ENCODE results near the gene CSHL1. TPM values are rescaled to one million over a fixed set of nuclear protein-coding genes. Genes with fewer than 3 reads are reported as not detected.
A peak's percentile ranks its signal among the peaks of the same experiment; 100 is the strongest.
"Not testable (repeated sequence)": the region's sequence is repeated elsewhere in the genome, so short reads cannot be mapped to it uniquely, and the experiment has no call there.

The CSHL1 gene
- polyA plus RNA-seq, 3 donors, result not detected

DNA sequence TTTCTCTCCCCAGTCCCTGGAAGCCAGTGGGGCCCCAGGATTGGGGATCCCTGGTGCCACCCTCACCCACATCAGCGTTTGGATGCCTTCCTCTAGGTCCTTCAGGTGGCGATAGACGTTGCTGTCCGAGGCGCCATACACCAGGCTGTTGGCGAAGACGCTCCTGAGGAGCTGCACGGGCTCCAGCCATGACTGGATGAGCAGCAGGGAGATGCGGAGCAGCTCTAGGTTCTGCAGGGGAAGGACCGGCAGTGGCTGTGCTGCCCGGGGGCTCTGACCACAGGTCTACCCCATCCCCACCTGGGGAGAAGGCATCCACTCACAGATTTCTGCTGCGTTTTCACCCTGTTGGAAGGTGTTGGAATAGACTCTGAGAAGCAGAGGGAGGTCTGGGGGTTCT lies 30.4 kb downstream of the CSHL1 start:
- H3K4me1 Mint-ChIP-seq, result no peaks in the 10 kb centered on the region
- H3K27ac Mint-ChIP-seq, result no peak overlapping the region
- TF ChIP-seq, protein P1, sequence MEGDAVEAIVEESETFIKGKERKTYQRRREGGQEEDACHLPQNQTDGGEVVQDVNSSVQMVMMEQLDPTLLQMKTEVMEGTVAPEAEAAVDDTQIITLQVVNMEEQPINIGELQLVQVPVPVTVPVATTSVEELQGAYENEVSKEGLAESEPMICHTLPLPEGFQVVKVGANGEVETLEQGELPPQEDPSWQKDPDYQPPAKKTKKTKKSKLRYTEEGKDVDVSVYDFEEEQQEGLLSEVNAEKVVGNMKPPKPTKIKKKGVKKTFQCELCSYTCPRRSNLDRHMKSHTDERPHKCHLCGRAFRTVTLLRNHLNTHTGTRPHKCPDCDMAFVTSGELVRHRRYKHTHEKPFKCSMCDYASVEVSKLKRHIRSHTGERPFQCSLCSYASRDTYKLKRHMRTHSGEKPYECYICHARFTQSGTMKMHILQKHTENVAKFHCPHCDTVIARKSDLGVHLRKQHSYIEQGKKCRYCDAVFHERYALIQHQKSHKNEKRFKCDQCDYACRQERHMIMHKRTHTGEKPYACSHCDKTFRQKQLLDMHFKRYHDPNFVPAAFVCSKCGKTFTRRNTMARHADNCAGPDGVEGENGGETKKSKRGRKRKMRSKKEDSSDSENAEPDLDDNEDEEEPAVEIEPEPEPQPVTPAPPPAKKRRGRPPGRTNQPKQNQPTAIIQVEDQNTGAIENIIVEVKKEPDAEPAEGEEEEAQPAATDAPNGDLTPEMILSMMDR (IDR thresholded peaks at IDR 0.05), result no peak
- no peaks in the 10 kb centered on the region for H3K9me3 ChIP-seq (replicated peaks in 1 of 2; ENCODE audit: control insufficient read depth in 1 of 2, insufficient read depth in 1 of 2, low read length in 2 of 2)
- no peaks in the 10 kb centered on the region for H3K79me2 ChIP-seq (ENCODE audit: insufficient read depth, low read length)
- DNase-seq, result no peak
- no peak overlapping the region for H3K4me2 ChIP-seq (replicated peaks; ENCODE audit: extremely low read depth, low read length, poor library complexity, severe bottlenecking)
- H3K27ac ChIP-seq (ENCODE audit: low read depth in 1 of 2, low read length in 2 of 2), result no peak overlapping the region
- no peaks in the 10 kb centered on the region for H3K4me1 ChIP-seq (ENCODE audit: control insufficient read depth in 1 of 2, insufficient read depth in 2 of 2, low read length in 2 of 2)
- peaks cover 5 to 17% (median 14%) of the 10 kb centered on the region in 3 donors for H3K27me3 Mint-ChIP-seq (ENCODE audit: low read depth in 3 of 3)
- H3K4me3 ChIP-seq (replicated peaks in 1 of 3; ENCODE audit: low read depth in 2 of 3, low read length in 3 of 3), result no peak overlapping the region
- H2AFZ ChIP-seq (ENCODE audit: insufficient read depth, low read depth, low read length, poor library complexity, severe bottlenecking), result no peak overlapping the region
- WGBS (ENCODE audit: insufficient coverage), result 90% methylated on average over 8 of the region's 12 CpGs
- H4K20me1 ChIP-seq (ENCODE audit: insufficient read depth, low read length), result no peaks in the 10 kb centered on the region
- H3K9me3 Mint-ChIP-seq, result no peaks in the 10 kb centered on the region
- H3K4me3 Mint-ChIP-seq, result no peak overlapping the region
- H3K27me3 ChIP-seq (ENCODE audit: control insufficient read depth in 2 of 2, insufficient read depth in 2 of 2, low read length in 2 of 2), result no peaks in the 10 kb centered on the region
- H3K36me3 ChIP-seq (replicated peaks in 1 of 2; ENCODE audit: control insufficient read depth in 1 of 2, insufficient read depth in 2 of 2, low read length in 2 of 2), result no peaks in the 10 kb centered on the region
- intact Hi-C loops (cut with micrococcal nuclease), result no loop called here
- H3K9ac ChIP-seq (ENCODE audit: insufficient read depth, low read length, poor library complexity, severe bottlenecking), result no peak overlapping the region
- H3K36me3 Mint-ChIP-seq, result no peaks in the 10 kb centered on the region

DNA sequence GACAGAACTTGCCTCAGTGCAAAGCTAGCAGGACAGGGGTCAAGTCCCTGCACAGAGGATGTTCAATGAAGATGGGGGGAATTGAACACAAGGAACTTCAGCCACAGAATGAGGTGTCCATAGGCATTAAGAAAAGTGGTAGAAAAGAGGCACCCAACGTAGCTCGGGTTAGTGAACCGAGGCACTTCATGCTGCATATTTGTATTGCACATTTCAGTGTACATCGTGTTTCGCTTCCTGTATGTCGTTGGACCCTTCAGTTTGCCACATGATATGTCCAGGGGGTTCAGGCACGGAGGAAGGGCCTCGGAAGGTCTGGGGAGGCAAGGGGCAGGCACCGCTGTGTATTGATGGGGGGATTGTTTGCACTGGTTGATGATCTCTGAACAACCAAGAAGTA lies 32.6 kb downstream of the CSHL1 start:
- H3K4me1 Mint-ChIP-seq; H3K27ac ChIP-seq (ENCODE audit: low read depth in 1 of 2, low read length in 2 of 2); DNase-seq; H3K36me3 Mint-ChIP-seq; H3K9ac ChIP-seq (ENCODE audit: insufficient read depth, low read length, poor library complexity, severe bottlenecking); H3K4me3 Mint-ChIP-seq; H3K4me3 ChIP-seq (replicated peaks in 1 of 3; ENCODE audit: low read depth in 2 of 3, low read length in 3 of 3); H3K79me2 ChIP-seq (ENCODE audit: insufficient read depth, low read length); intact Hi-C loops (cut with micrococcal nuclease); H4K20me1 ChIP-seq (ENCODE audit: insufficient read depth, low read length); H3K27me3 ChIP-seq (ENCODE audit: control insufficient read depth in 2 of 2, insufficient read depth in 2 of 2, low read length in 2 of 2); H3K4me1 ChIP-seq (ENCODE audit: control insufficient read depth in 1 of 2, insufficient read depth in 2 of 2, low read length in 2 of 2); H3K36me3 ChIP-seq (replicated peaks in 1 of 2; ENCODE audit: control insufficient read depth in 1 of 2, insufficient read depth in 2 of 2, low read length in 2 of 2); H3K4me2 ChIP-seq (replicated peaks; ENCODE audit: extremely low read depth, low read length, poor library complexity, severe bottlenecking); H3K27ac Mint-ChIP-seq; H2AFZ ChIP-seq (ENCODE audit: insufficient read depth, low read depth, low read length, poor library complexity, severe bottlenecking); H3K9me3 Mint-ChIP-seq; H3K9me3 ChIP-seq (replicated peaks in 1 of 2; ENCODE audit: control insufficient read depth in 1 of 2, insufficient read depth in 1 of 2, low read length in 2 of 2): not testable (repeated sequence)
- H3K27me3 Mint-ChIP-seq (ENCODE audit: low read depth in 3 of 3), result peaks cover 7 to 14% (median 7%) of the 10 kb centered on the region in 3 donors
- 96% methylated on average over 7 of the region's 9 CpGs for WGBS (ENCODE audit: insufficient coverage)

DNA sequence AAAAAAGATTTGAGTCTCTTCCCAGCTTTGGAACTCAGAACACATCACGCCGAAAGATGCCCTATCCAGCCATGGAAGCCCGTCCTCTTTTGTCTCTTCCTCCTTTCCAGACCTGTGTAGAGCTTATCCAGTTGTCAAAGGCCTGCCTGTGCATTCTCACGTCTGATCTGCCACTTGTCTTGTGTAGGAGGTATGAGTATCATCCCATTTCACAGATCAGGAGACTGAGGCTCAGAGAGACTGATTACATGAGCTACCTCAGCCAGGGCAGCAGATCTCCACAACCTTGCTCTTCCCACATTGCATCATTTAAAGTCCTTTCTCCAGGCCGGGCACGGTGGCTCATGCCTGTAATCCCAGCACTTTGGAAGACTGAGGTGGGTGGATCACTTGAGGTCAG lies 36.4 kb downstream of the CSHL1 start:
- H3K4me1 Mint-ChIP-seq; H3K4me1 ChIP-seq (ENCODE audit: control insufficient read depth in 1 of 2, insufficient read depth in 2 of 2, low read length in 2 of 2); H2AFZ ChIP-seq (ENCODE audit: insufficient read depth, low read depth, low read length, poor library complexity, severe bottlenecking); H3K36me3 Mint-ChIP-seq; H3K4me2 ChIP-seq (replicated peaks; ENCODE audit: extremely low read depth, low read length, poor library complexity, severe bottlenecking); H3K9me3 ChIP-seq (replicated peaks in 1 of 2; ENCODE audit: control insufficient read depth in 1 of 2, insufficient read depth in 1 of 2, low read length in 2 of 2); intact Hi-C loops (cut with micrococcal nuclease); H3K27ac ChIP-seq (ENCODE audit: low read depth in 1 of 2, low read length in 2 of 2); H3K4me3 ChIP-seq (replicated peaks in 1 of 3; ENCODE audit: low read depth in 2 of 3, low read length in 3 of 3); H3K27me3 ChIP-seq (ENCODE audit: control insufficient read depth in 2 of 2, insufficient read depth in 2 of 2, low read length in 2 of 2); H4K20me1 ChIP-seq (ENCODE audit: insufficient read depth, low read length); H3K27me3 Mint-ChIP-seq (ENCODE audit: low read depth in 3 of 3); H3K9me3 Mint-ChIP-seq; DNase-seq; H3K9ac ChIP-seq (ENCODE audit: insufficient read depth, low read length, poor library complexity, severe bottlenecking); H3K36me3 ChIP-seq (replicated peaks in 1 of 2; ENCODE audit: control insufficient read depth in 1 of 2, insufficient read depth in 2 of 2, low read length in 2 of 2); H3K79me2 ChIP-seq (ENCODE audit: insufficient read depth, low read length): not testable (repeated sequence)
- H3K4me3 Mint-ChIP-seq, result peak overlapping the region in 1 of 2 donors; percentile 31
- no CpG with 5 or more reads among the region's 6 CpGs for WGBS (ENCODE audit: insufficient coverage)
- peak overlapping the region in 1 of 7 donors; percentile 54 for H3K27ac Mint-ChIP-seq

DNA sequence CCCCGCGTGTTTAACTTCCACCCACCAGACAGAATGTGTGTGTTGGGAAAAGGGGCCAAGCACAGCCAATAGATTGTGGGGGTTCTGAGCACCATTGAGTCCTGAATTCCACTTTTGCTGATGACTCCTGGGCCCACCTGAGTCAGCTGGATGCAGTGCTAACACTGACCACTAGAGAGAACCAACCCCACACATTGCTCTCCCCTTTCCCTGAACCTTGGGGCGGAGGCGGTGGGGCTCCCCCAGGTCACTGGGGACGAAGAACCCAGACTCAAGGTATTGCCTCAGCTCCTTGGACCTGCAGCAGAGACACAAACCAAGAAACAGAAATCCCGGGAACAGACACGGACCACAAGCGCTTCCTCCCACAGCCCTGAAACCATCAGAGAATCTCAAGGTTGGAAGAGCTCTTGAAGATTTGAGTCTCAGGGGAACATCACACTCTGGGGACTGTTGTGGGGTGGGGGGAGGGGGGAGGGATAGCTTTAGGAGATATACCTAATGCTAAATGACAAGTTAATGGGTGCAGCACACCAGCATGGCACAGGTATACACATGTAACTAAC lies 36.9 kb downstream of the CSHL1 start:
- H3K4me3 ChIP-seq (replicated peaks in 1 of 3; ENCODE audit: low read depth in 2 of 3, low read length in 3 of 3); H3K4me1 Mint-ChIP-seq; H3K9ac ChIP-seq (ENCODE audit: insufficient read depth, low read length, poor library complexity, severe bottlenecking); H3K79me2 ChIP-seq (ENCODE audit: insufficient read depth, low read length); H3K4me3 Mint-ChIP-seq; H3K36me3 Mint-ChIP-seq; H3K27ac ChIP-seq (ENCODE audit: low read depth in 1 of 2, low read length in 2 of 2); H4K20me1 ChIP-seq (ENCODE audit: insufficient read depth, low read length); H3K27me3 Mint-ChIP-seq (ENCODE audit: low read depth in 3 of 3); H3K4me1 ChIP-seq (ENCODE audit: control insufficient read depth in 1 of 2, insufficient read depth in 2 of 2, low read length in 2 of 2); H3K9me3 Mint-ChIP-seq; H3K4me2 ChIP-seq (replicated peaks; ENCODE audit: extremely low read depth, low read length, poor library complexity, severe bottlenecking); H3K9me3 ChIP-seq (replicated peaks in 1 of 2; ENCODE audit: control insufficient read depth in 1 of 2, insufficient read depth in 1 of 2, low read length in 2 of 2); intact Hi-C loops (cut with micrococcal nuclease); H2AFZ ChIP-seq (ENCODE audit: insufficient read depth, low read depth, low read length, poor library complexity, severe bottlenecking); H3K27me3 ChIP-seq (ENCODE audit: control insufficient read depth in 2 of 2, insufficient read depth in 2 of 2, low read length in 2 of 2); H3K36me3 ChIP-seq (replicated peaks in 1 of 2; ENCODE audit: control insufficient read depth in 1 of 2, insufficient read depth in 2 of 2, low read length in 2 of 2); H3K27ac Mint-ChIP-seq; DNase-seq: not testable (repeated sequence)
- WGBS (ENCODE audit: insufficient coverage), result no CpG with 5 or more reads among the region's 8 CpGs

All from CD14-positive monocyte (primary cell).